ENCODE measurements around the gene KDM3A. TPM values are rescaled to one million over a fixed set of nuclear protein-coding genes. Genes with fewer than 3 reads are reported as not detected.

Gene KDM3A
- total RNA-seq, 1 donor from 2014 or later = 46.0 TPM

GRCh38 chr2:86470890-86471289, 29.7 kb downstream of the KDM3A start:
- Mint-ChIP-seq H3K4me3 (no peak overlapping the region), H3K36me3 (ENCODE audit: low read depth) (peaks cover 94% of the 10 kb centered on the region), H3K27me3 (no peaks in the 10 kb centered on the region), H3K9me3 (no peaks in the 10 kb centered on the region), H3K4me1 (peaks cover 2% of the 10 kb centered on the region), H3K27ac (no peak overlapping the region)
- ChIA-PET CTCF (no interaction called here), POLR2A (no interaction called here)
- no peak for ATAC-seq (ENCODE audit: low read depth)
- DNase-seq = no peak
- intact Hi-C loops (cut with micrococcal nuclease) = no loop called here
- no peak for TF ChIP-seq CTCF (IDR thresholded peaks at IDR 0.05)

GRCh38 chr2:86471637-86472036, 30.5 kb downstream of the KDM3A start:
- TF ChIP-seq CTCF (IDR thresholded peaks at IDR 0.05) = no peak
- Mint-ChIP-seq H3K4me1 (peaks cover 2% of the 10 kb centered on the region), H3K36me3 (ENCODE audit: low read depth) (peaks cover 91% of the 10 kb centered on the region), H3K4me3 (no peak overlapping the region), H3K27me3 (no peaks in the 10 kb centered on the region), H3K9me3 (no peaks in the 10 kb centered on the region), H3K27ac (no peak overlapping the region)
- ChIA-PET CTCF (interaction anchor here (1.0 kb wide), 1 partner anchor 250 kb away, joined by 4 read pairs; no protein-coding TSS in a partner anchor), POLR2A (interaction anchor here (1.1 kb wide), 1 partner anchor 31 kb away, joined by 3 read pairs; the partner anchor contains the start of gene KDM3A)
- DNase-seq (no peak), ATAC-seq (ENCODE audit: low read depth) (no peak)
- intact Hi-C loops (cut with micrococcal nuclease) = no loop called here

GRCh38 chr2:86476092-86476491, 34.9 kb downstream of the KDM3A start:
- no peak for TF ChIP-seq CTCF (IDR thresholded peaks at IDR 0.05)
- H3K27me3 Mint-ChIP-seq = no peaks in the 10 kb centered on the region
- peaks cover 91% of the 10 kb centered on the region for H3K36me3 Mint-ChIP-seq (ENCODE audit: low read depth)
- H3K4me3 Mint-ChIP-seq = no peak overlapping the region
- ATAC-seq (ENCODE audit: low read depth) = no peak
- CTCF ChIA-PET = interaction anchor here (0.7 kb wide), 1 partner anchor 9 kb away, joined by 3 read pairs; no protein-coding TSS in a partner anchor
- no peaks in the 10 kb centered on the region for H3K9me3 Mint-ChIP-seq
- H3K4me1 Mint-ChIP-seq = no peaks in the 10 kb centered on the region
- no peak for DNase-seq
- no peak overlapping the region for H3K27ac Mint-ChIP-seq
- POLR2A ChIA-PET = no interaction called here
- intact Hi-C loops (cut with micrococcal nuclease) = no loop called here

GRCh38 chr2:86476918-86477317, 35.7 kb downstream of the KDM3A start:
- TF ChIP-seq CTCF (IDR thresholded peaks at IDR 0.05) = no peak
- Mint-ChIP-seq H3K9me3 (no peaks in the 10 kb centered on the region), H3K4me1 (no peaks in the 10 kb centered on the region), H3K27ac (no peak overlapping the region), H3K4me3 (no peak overlapping the region), H3K36me3 (ENCODE audit: low read depth) (peaks cover 92% of the 10 kb centered on the region), H3K27me3 (no peaks in the 10 kb centered on the region)
- POLR2A ChIA-PET = no interaction called here
- DNase-seq = no peak
- no peak for ATAC-seq (ENCODE audit: low read depth)
- CTCF ChIA-PET = no interaction called here
- intact Hi-C loops (cut with micrococcal nuclease) = no loop called here

- no peaks in the 10 kb centered on the region for H3K27me3 Mint-ChIP-seq
- CTCF ChIA-PET = no interaction called here
- intact Hi-C loops (cut with micrococcal nuclease) = no loop called here
- peaks cover 92% of the 10 kb centered on the region for H3K36me3 Mint-ChIP-seq (ENCODE audit: low read depth)
- no peak overlapping the region for H3K4me3 Mint-ChIP-seq
- POLR2A ChIA-PET = no interaction called here
- H3K9me3 Mint-ChIP-seq = no peaks in the 10 kb centered on the region
- H3K4me1 Mint-ChIP-seq = no peaks in the 10 kb centered on the region
- TF ChIP-seq CTCF (IDR thresholded peaks at IDR 0.05) = no peak
- DNase-seq = no peak
- ATAC-seq (ENCODE audit: low read depth) = no peak
- no peak overlapping the region for H3K27ac Mint-ChIP-seq
Measured at GRCh38 chr2:86477349-86477748, 36.2 kb downstream of the KDM3A start.

Data from activated B cell treated with CpG ODN at 0.5 μM for 24 hours (primary cell).